IMR-90 (cell line): Measurements from ENCODE around the gene ZNF558.

Experiments used
- BHLHE40 ChIP-seq: fragments of 150-350 bp; IDR thresholded peaks from 2 replicates; pipeline ENCODE4 v1.6.1; 2016; ENCODE audit warnings: mild to moderate bottlenecking, low read depth, low read length
- MAZ ChIP-seq: IDR thresholded peaks from 2 replicates; pipeline ENCODE4 v1.6.1; 2012; ENCODE audit warnings: low read depth, mild to moderate bottlenecking, low read length, improper control_type of control experiment, moderate library complexity, borderline replicate concordance

DNA sequence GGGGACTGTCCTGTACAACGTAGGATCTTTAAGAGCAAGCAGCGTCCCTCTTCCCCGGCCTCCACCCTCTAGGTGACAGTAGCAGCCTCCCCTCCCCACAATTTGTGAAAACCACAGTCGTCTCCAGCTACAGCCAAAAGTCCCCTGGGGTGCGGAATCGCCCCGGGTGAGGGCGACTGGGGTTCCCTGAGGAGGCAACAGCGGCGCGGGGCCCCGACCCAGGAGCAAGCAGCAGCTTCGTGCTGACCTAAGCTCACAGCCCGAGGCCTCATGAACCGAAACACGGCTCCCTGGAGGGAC, 322 bp downstream of the ZNF558 start:
- TF ChIP-seq MAZ (no peak), BHLHE40 (no peak)
